HepG2 (cell line): Measurements from ENCODE around the gene DGCR2. TPM values are rescaled to one million over a fixed set of nuclear protein-coding genes. Genes with fewer than 3 reads are reported as not detected.
A peak's percentile ranks its signal among the peaks of the same experiment; 100 is the strongest.

Experiments used
- ATAC-seq: fragments of 200-7000 bp; cut with Tn5 transposase; 3 replicates; pipeline ENCODE4 v1.9.1; 2020; ENCODE audit warnings: mild to moderate bottlenecking, moderate library complexity
- BruUV-seq: library from RNA; stranded (reverse); fragments of 400-500 nt; replicated peaks from 2 replicates; lab custom pipeline; 2021; lab: Mats Ljungman, UMichigan
- CTCF ChIA-PET: fragments of 300-600 bp; formaldehyde crosslinking; extraction: SDS; loops from one replicate; lab custom pipeline; 2021; ENCODE audit warnings: low total read pairs, inconsistent platforms, low intra/inter-chr PET ratio; lab: Yijun Ruan, JAX
- POLR2A ChIA-PET: fragments of 350-600 bp; sonication (Branson Sonifier 250); formaldehyde crosslinking; loops from one replicate; lab custom pipeline; 2020; ENCODE audit warnings: antibody characterized with exemption, inconsistent platforms; lab: Yijun Ruan, JAX
- DNase-seq: peaks from one replicate; pipeline ENCODE4 v3.0.0-alpha.2; 2015; ENCODE audit warnings: low spot score
- FAIRE-seq: peaks from 3 replicates; lab custom pipeline; 2011; peaks lifted over from hg19 to GRCh38; lab: Jason Lieb, UNC
- H2AFZ ChIP-seq: one replicate; pipeline ENCODE4 v1.6.1; 2011; ENCODE audit warnings: low read length, inconsistent platforms
- H3K27ac ChIP-seq: fragments of 300-600 bp; 3 replicates; pipeline ENCODE4 v1.8.0; 2011; ENCODE audit warnings: mixed run types, mild to moderate bottlenecking, mixed read lengths, low read length, inconsistent platforms; ENCODE audit not compliant: insufficient read depth; ENCODE audit errors: extremely low read length
- H3K27me3 ChIP-seq, 2 experiments: fragments of 200-600 bp in 1 of 2; 2 replicates in 1 of 2; 3 replicates in 1 of 2; pipeline versions ENCODE4 v1.6.0 to v1.8.0; 2011; ENCODE audit warnings: low read length in 2 of 2, mild to moderate bottlenecking in 2 of 2, moderate library complexity in 2 of 2, inconsistent platforms in 1 of 2; ENCODE audit not compliant: insufficient read depth in 2 of 2, control insufficient read depth in 1 of 2
- H3K36me3 ChIP-seq, 2 experiments: fragments of 200-600 bp in 1 of 2; replicated peaks in 1 of 2; 2 replicates in 1 of 2; 3 replicates in 1 of 2; pipeline versions ENCODE4 v1.5.1 to v1.8.0; 2011; ENCODE audit warnings: low read length in 2 of 2, inconsistent platforms in 1 of 2; ENCODE audit not compliant: insufficient read depth in 2 of 2, control insufficient read depth in 1 of 2
- H3K4me1 ChIP-seq: 2 replicates; pipeline ENCODE4 v1.5.1; 2012; ENCODE audit warnings: low read length, inconsistent platforms; ENCODE audit not compliant: insufficient read depth
- H3K4me2 ChIP-seq: 2 replicates; pipeline ENCODE4 v1.6.0; 2011; ENCODE audit warnings: low read depth, low read length, inconsistent platforms
- H3K4me3 ChIP-seq, 3 experiments: fragments of 200-600 bp in 1 of 3; sonication (generic), shearing (Covaris generic) in 1 of 3; replicated peaks in 1 of 3; 2 replicates each; pipeline ENCODE4 v1.5.1; 2011 to 2016; ENCODE audit warnings: low read length in 3 of 3, inconsistent platforms in 2 of 3, low read depth in 2 of 3, mild to moderate bottlenecking in 2 of 3, control low read depth in 1 of 3, mixed read lengths in 1 of 3; ENCODE audit not compliant: insufficient read depth in 1 of 3
- H3K79me2 ChIP-seq: one replicate; pipeline ENCODE4 v1.6.1; 2011; ENCODE audit warnings: low read length, inconsistent platforms; ENCODE audit not compliant: insufficient read depth
- H3K9ac ChIP-seq: 2 replicates; pipeline ENCODE4 v1.6.0; 2011; ENCODE audit warnings: mild to moderate bottlenecking, low read depth, low read length, inconsistent platforms; ENCODE audit not compliant: insufficient read depth
- H3K9me3 ChIP-seq: 2 replicates; pipeline ENCODE4 v1.5.1; 2012; ENCODE audit warnings: mild to moderate bottlenecking, low read length
- H4K20me1 ChIP-seq: 2 replicates; pipeline ENCODE4 v1.6.0; 2011; ENCODE audit warnings: inconsistent platforms, mild to moderate bottlenecking, low read length, moderate library complexity; ENCODE audit not compliant: insufficient read depth
- ETV5 ChIP-seq: IDR thresholded peaks from 2 replicates; pipeline ENCODE4 v1.6.1; 2018; ENCODE audit warnings: missing biosample characterization, missing genetic modification reagents, inconsistent platforms, borderline replicate concordance
- GABPB1 ChIP-seq: IDR thresholded peaks from 2 replicates; pipeline ENCODE4 v1.6.1; 2016; ENCODE audit warnings: mild to moderate bottlenecking, missing genetic modification reagents, moderate library complexity, missing compliant biosample characterization
- HDAC6 ChIP-seq: fragments of 200-600 bp; sonication (generic); IDR thresholded peaks from 2 replicates; pipeline ENCODE4 v1.7.0; 2017; ENCODE audit warnings: mild to moderate bottlenecking, antibody characterized with exemption, low read length, low read depth
- JUNB ChIP-seq: sonication (generic); formaldehyde crosslinking; IDR thresholded peaks from 2 replicates; pipeline ENCODE4 v1.8.0; 2022; ENCODE audit warnings: missing genetic modification reagents, mild to moderate bottlenecking, borderline replicate concordance
- MBNL3 ChIP-seq: fragments of 250-450 bp; sonication (Bioruptor Pico); conservative IDR thresholded peaks from 2 replicates; pipeline ENCODE4 v1.8.0; 2022; ENCODE audit warnings: mild to moderate bottlenecking, inconsistent platforms
- RNF2 ChIP-seq: fragments of 450-650 bp; conservative IDR thresholded peaks from 2 replicates; pipeline ENCODE4 v1.6.1; 2016; ENCODE audit warnings: low read depth
- SMAD3 ChIP-seq: sonication (generic); formaldehyde crosslinking; IDR thresholded peaks from 2 replicates; pipeline ENCODE4 v1.4.0; 2020; ENCODE audit warnings: missing genetic modification reagents
- SMARCE1 ChIP-seq: fragments of 450-650 bp; IDR thresholded peaks from 2 replicates; pipeline ENCODE4 v1.6.1; 2017; ENCODE audit warnings: borderline replicate concordance
- SNAPC4 ChIP-seq: sonication (generic); formaldehyde crosslinking; IDR thresholded peaks from 2 replicates; pipeline ENCODE4 v1.4.0; 2020; ENCODE audit warnings: mild to moderate bottlenecking, missing genetic modification reagents
- TGIF2 ChIP-seq: IDR thresholded peaks from 2 replicates; pipeline ENCODE4 v1.6.1; 2016; ENCODE audit warnings: control low read depth, missing compliant biosample characterization
- USF2 ChIP-seq, 2 experiments: sonication (generic) in 1 of 2; formaldehyde crosslinking in 1 of 2; IDR thresholded peaks; 2 replicates each; pipeline versions ENCODE4 v1.5.1 to v1.6.1; 2011 to 2020; ENCODE audit warnings: borderline replicate concordance in 1 of 2, low read depth in 1 of 2, low read length in 1 of 2, mild to moderate bottlenecking in 1 of 2, missing genetic modification reagents in 1 of 2, moderate library complexity in 1 of 2
- ZNF253 ChIP-seq: sonication (generic); formaldehyde crosslinking; IDR thresholded peaks from 2 replicates; pipeline ENCODE4 v1.8.0; 2022; ENCODE audit warnings: mild to moderate bottlenecking, missing genetic modification reagents, borderline replicate concordance
- ZNF292 ChIP-seq: sonication (generic); formaldehyde crosslinking; IDR thresholded peaks from 2 replicates; pipeline ENCODE4 v1.8.1; 2022; ENCODE audit warnings: mild to moderate bottlenecking, low read depth, missing genetic modification reagents, borderline replicate concordance
- ZNF414 ChIP-seq: sonication (generic); formaldehyde crosslinking; IDR thresholded peaks from 2 replicates; pipeline ENCODE4 v1.5.0; 2020; ENCODE audit warnings: missing genetic modification reagents
- ZNF543 ChIP-seq: sonication (generic); formaldehyde crosslinking; IDR thresholded peaks from 2 replicates; pipeline ENCODE4 v1.4.0; 2020; ENCODE audit warnings: mild to moderate bottlenecking, missing genetic modification reagents
- ZNF619 ChIP-seq: sonication (generic); formaldehyde crosslinking; IDR thresholded peaks from 2 replicates; pipeline ENCODE4 v1.4.0; 2020; ENCODE audit warnings: mild to moderate bottlenecking, missing genetic modification reagents
- WGBS: methylation state at CpG from one replicate; pipeline ENCODE4 v1.1.6; 2017; ENCODE audit warnings: low lambda C conversion rate; 5-methylcytosine and 5-hydroxymethylcytosine counted together
- in situ Hi-C: cut with HindIII; loops from 2 replicates; pipeline ENCODE4 v1.10.0; 2017; ENCODE audit warnings: low pct_unique_long_range_greater_than_20kb; ENCODE audit not compliant: extremely low pct_ligation_motif_present
- intact Hi-C: fragments of 100-400 bp; cut with micrococcal nuclease; formaldehyde crosslinking; loops from one replicate; pipeline ENCODE4 v1.10.0; 2022; ENCODE audit not compliant: unreplicated experiment
- polyA plus RNA-seq, 8 experiments: library from polyadenylated mRNA; depleted of rRNA in 3 of 8; stranded (reverse) in 7 of 8; unstranded in 1 of 8; fragments of >200 nt; fragmentation: Illumina TruSeq in 4 of 8; extraction: Trizol in 4 of 8; gene quantifications; 2 replicates each; pipeline versions ENCODE4 v1.2.1 to v1.2.3, GENCODE V29; 2011 to 2016; ENCODE audit warnings: low read depth in 4 of 8, missing spikeins in 1 of 8, mixed read lengths in 1 of 8; ENCODE audit not compliant: insufficient read depth in 1 of 8
- total RNA-seq, 5 experiments: library from RNA; depleted of rRNA; stranded (reverse); fragments of >200 nt; fragmentation: Illumina TruSeq; extraction: Trizol; gene quantifications; 2 replicates each; pipeline ENCODE4 v1.2.3, GENCODE V29; 2016; ENCODE audit warnings: low read depth in 1 of 5

The DGCR2 gene
- total and polyA plus RNA-seq, 2 of the 13 experiments (the other 11 are each of a cell fraction or from before 2014, with no cell fraction given) = 23.1 to 35.3 TPM

- H3K9ac ChIP-seq = no peak overlapping the region
- in situ Hi-C loops (no loop called here), intact Hi-C loops (no loop called here)
- H2AFZ ChIP-seq = no peak overlapping the region
- H3K27me3 ChIP-seq = peaks cover 7 to 59% of the 10 kb centered on the region in 2 experiments; a peak in 4 of 5 replicates
- ChIA-PET POLR2A (no interaction called here), CTCF (no interaction called here)
- 68% methylated on average over 5 of the region's 33 CpGs for WGBS
- H3K4me3 ChIP-seq = no peak overlapping the region
- no peak for ATAC-seq
- H3K4me2 ChIP-seq = 0 out of 2 replicates have a peak overlapping the region, but pooled peaks have one; percentile 3
- no peaks in the 10 kb centered on the region for H4K20me1 ChIP-seq
- no TSS peak for BruUV-seq
- no peak overlapping the region for H3K27ac ChIP-seq
- no peak for FAIRE-seq
- DNase-seq = no peak
- H3K9me3 ChIP-seq = no peaks in the 10 kb centered on the region
- H3K36me3 ChIP-seq = no peaks in the 10 kb centered on the region
- peaks cover 11% of the 10 kb centered on the region for H3K4me1 ChIP-seq
- H3K79me2 ChIP-seq = peaks cover 9% of the 10 kb centered on the region
- TF ChIP-seq SMAD3 (CRISPR knock-in tag) = no peak
- no peak for TF ChIP-seq ZNF543 (CRISPR knock-in tag)
- no peak for TF ChIP-seq USF2 (IDR thresholded peaks at IDR 0.05; ENCODE audit: low read depth, low read length)
- no peak for TF ChIP-seq USF2 (CRISPR knock-in tag; IDR thresholded peaks at IDR 0.05; ENCODE audit: borderline replicate concordance)
- no peak for TF ChIP-seq HDAC6
- TF ChIP-seq ZNF253 (CRISPR knock-in tag) = no peak
- no peak for TF ChIP-seq ZNF414 (CRISPR knock-in tag)
- no peak for TF ChIP-seq SNAPC4 (CRISPR knock-in tag)
- no peak for TF ChIP-seq MBNL3 (CRISPR knock-in tag)
- TF ChIP-seq SMARCE1 = no peak
- TF ChIP-seq JUNB (CRISPR knock-in tag) = no peak
- no peak for TF ChIP-seq TGIF2 (CRISPR knock-in tag)
- no peak for TF ChIP-seq GABPB1 (CRISPR knock-in tag)
- no peak for TF ChIP-seq ETV5
- no peak for TF ChIP-seq ZNF619 (CRISPR knock-in tag)
- TF ChIP-seq RNF2 = no peak
- TF ChIP-seq ZNF292 (CRISPR knock-in tag) = no peak
These were observed 26.3 kb upstream of the DGCR2 start for GRCh38 chr22:19148417-19149046.
